Central memory CD8-positive, alpha-beta T cell (primary cell): ENCODE results near the gene AKT3.

Experiments used
- ATAC-seq: fragments of 150-1000 bp; cut with Tn5 transposase; replicated peaks from 2 replicates; pipeline ENCODE4 v1.10.0; 2022; ENCODE audit warnings: mild to moderate bottlenecking, moderate FRiP score, moderate number of reproducible peaks; ENCODE audit not compliant: poor library complexity, severe bottlenecking; ENCODE audit errors: extremely low read depth
- DNase-seq, 2 donors: peaks; one replicate each; pipeline ENCODE4 v3.0.0; 2021; ENCODE audit warnings: low spot score in 2 of 2
- H3K27ac Mint-ChIP-seq: one replicate; pipeline ENCODE4 v1.8.0; 2022; ENCODE audit warnings: low read depth, mild to moderate bottlenecking, moderate library complexity, mixed read lengths
- H3K27me3 Mint-ChIP-seq: one replicate; pipeline ENCODE4 v1.8.0; 2022; ENCODE audit warnings: mixed read lengths
- H3K36me3 Mint-ChIP-seq: one replicate; pipeline ENCODE4 v1.8.0; 2022; ENCODE audit warnings: mild to moderate bottlenecking, moderate library complexity, mixed read lengths; ENCODE audit not compliant: insufficient read depth
- H3K4me1 Mint-ChIP-seq: one replicate; pipeline ENCODE4 v1.8.0; 2022; ENCODE audit warnings: mixed read lengths
- H3K4me3 Mint-ChIP-seq: one replicate; pipeline ENCODE4 v1.8.0; 2022; ENCODE audit warnings: mild to moderate bottlenecking, moderate library complexity, mixed read lengths
- H3K9me3 Mint-ChIP-seq: one replicate; pipeline ENCODE4 v1.8.0; 2022; ENCODE audit warnings: mixed read lengths

The AKT3 gene

GRCh38 chr1:243471754-243472745 lies 378.0 kb downstream of the AKT3 start:
- H3K36me3 Mint-ChIP-seq, result peaks cover 6% of the 10 kb centered on the region
- no peak overlapping the region for H3K4me3 Mint-ChIP-seq
- no peaks in the 10 kb centered on the region for H3K27me3 Mint-ChIP-seq
- ATAC-seq (no peak), DNase-seq (no peak)
- peaks cover 10% of the 10 kb centered on the region for H3K4me1 Mint-ChIP-seq
- no peak overlapping the region for H3K27ac Mint-ChIP-seq
- H3K9me3 Mint-ChIP-seq, result no peaks in the 10 kb centered on the region

GRCh38 chr1:243471026-243471685 lies 378.9 kb downstream of the AKT3 start:
- DNase-seq (no peak), ATAC-seq (no peak)
- Mint-ChIP-seq H3K9me3 (no peaks in the 10 kb centered on the region), H3K36me3 (peaks cover 6% of the 10 kb centered on the region), H3K27me3 (no peaks in the 10 kb centered on the region), H3K4me3 (no peak overlapping the region), H3K4me1 (peaks cover 10% of the 10 kb centered on the region), H3K27ac (no peak overlapping the region)

GRCh38 chr1:243470502-243470901 lies 379.5 kb downstream of the AKT3 start:
- Mint-ChIP-seq H3K4me3 (no peak overlapping the region), H3K36me3 (peaks cover 6% of the 10 kb centered on the region), H3K4me1 (peaks cover 10% of the 10 kb centered on the region), H3K9me3 (no peaks in the 10 kb centered on the region), H3K27me3 (no peaks in the 10 kb centered on the region), H3K27ac (no peak overlapping the region)
- DNase-seq, result no peak
- ATAC-seq, result no peak

GRCh38 chr1:243469497-243469896 lies 380.5 kb downstream of the AKT3 start:
- peaks cover 10% of the 10 kb centered on the region for H3K36me3 Mint-ChIP-seq
- no peaks in the 10 kb centered on the region for H3K9me3 Mint-ChIP-seq
- DNase-seq (no peak), ATAC-seq (no peak)
- no peak overlapping the region for H3K27ac Mint-ChIP-seq
- H3K4me3 Mint-ChIP-seq, result no peak overlapping the region
- peaks cover 10% of the 10 kb centered on the region for H3K4me1 Mint-ChIP-seq
- H3K27me3 Mint-ChIP-seq, result no peaks in the 10 kb centered on the region

- Mint-ChIP-seq H3K9me3 (no peaks in the 10 kb centered on the region), H3K36me3 (peaks cover 10% of the 10 kb centered on the region), H3K27me3 (no peaks in the 10 kb centered on the region), H3K4me1 (no peaks in the 10 kb centered on the region), H3K4me3 (no peak overlapping the region), H3K27ac (no peak overlapping the region)
- DNase-seq (no peak), ATAC-seq (no peak)
Observed at GRCh38 chr1:243465738-243466137, 384.3 kb downstream of the AKT3 start.

GRCh38 chr1:243465081-243465480 lies 385.0 kb downstream of the AKT3 start:
- H3K9me3 Mint-ChIP-seq, result no peaks in the 10 kb centered on the region
- DNase-seq (no peak), ATAC-seq (no peak)
- peaks cover 6% of the 10 kb centered on the region for H3K36me3 Mint-ChIP-seq
- no peaks in the 10 kb centered on the region for H3K27me3 Mint-ChIP-seq
- no peaks in the 10 kb centered on the region for H3K4me1 Mint-ChIP-seq
- H3K27ac Mint-ChIP-seq, result no peak overlapping the region
- H3K4me3 Mint-ChIP-seq, result no peak overlapping the region

- H3K36me3 Mint-ChIP-seq, result peaks cover 6% of the 10 kb centered on the region
- H3K27me3 Mint-ChIP-seq, result no peaks in the 10 kb centered on the region
- no peak overlapping the region for H3K27ac Mint-ChIP-seq
- no peak for ATAC-seq
- no peak overlapping the region for H3K4me3 Mint-ChIP-seq
- H3K4me1 Mint-ChIP-seq, result no peaks in the 10 kb centered on the region
- H3K9me3 Mint-ChIP-seq, result no peaks in the 10 kb centered on the region
- DNase-seq, result no peak
Observed at GRCh38 chr1:243462929-243463697, 386.9 kb downstream of the AKT3 start.

GRCh38 chr1:243461700-243462099 lies 388.3 kb downstream of the AKT3 start:
- DNase-seq (no peak), ATAC-seq (no peak)
- Mint-ChIP-seq H3K9me3 (no peaks in the 10 kb centered on the region), H3K4me1 (no peaks in the 10 kb centered on the region), H3K27ac (no peak overlapping the region), H3K4me3 (no peak overlapping the region), H3K36me3 (peaks cover 6% of the 10 kb centered on the region), H3K27me3 (no peaks in the 10 kb centered on the region)

GRCh38 chr1:243459059-243459458 lies 391.0 kb downstream of the AKT3 start:
- DNase-seq (no peak), ATAC-seq (no peak)
- Mint-ChIP-seq H3K4me3 (no peak overlapping the region), H3K36me3 (peaks cover 4% of the 10 kb centered on the region), H3K27me3 (no peaks in the 10 kb centered on the region), H3K9me3 (no peaks in the 10 kb centered on the region), H3K27ac (no peak overlapping the region), H3K4me1 (no peaks in the 10 kb centered on the region)

- peaks cover 4% of the 10 kb centered on the region for H3K36me3 Mint-ChIP-seq
- no peaks in the 10 kb centered on the region for H3K27me3 Mint-ChIP-seq
- H3K4me1 Mint-ChIP-seq, result no peaks in the 10 kb centered on the region
- ATAC-seq (no peak), DNase-seq (no peak)
- H3K9me3 Mint-ChIP-seq, result no peaks in the 10 kb centered on the region
- H3K4me3 Mint-ChIP-seq, result no peak overlapping the region
- H3K27ac Mint-ChIP-seq, result no peak overlapping the region
Observed at GRCh38 chr1:243457363-243457982, 392.6 kb downstream of the AKT3 start.

- ATAC-seq (no peak), DNase-seq (no peak)
- Mint-ChIP-seq H3K27ac (no peak overlapping the region), H3K9me3 (no peaks in the 10 kb centered on the region), H3K36me3 (peaks cover 3% of the 10 kb centered on the region), H3K4me1 (no peaks in the 10 kb centered on the region), H3K27me3 (no peaks in the 10 kb centered on the region), H3K4me3 (no peak overlapping the region)
Observed at GRCh38 chr1:243455760-243456651, 394.0 kb downstream of the AKT3 start.
